Lower leg skin (tissue), 4 donors: ENCODE results near the gene HMCN2. TPM values are rescaled to one million over a fixed set of nuclear protein-coding genes. Genes with fewer than 3 reads are reported as not detected.
A peak's percentile ranks its signal among the peaks of the same experiment; 100 is the strongest.

Experiments
- DNase-seq, 2 donors: peaks; one replicate each; pipeline ENCODE4 v3.0.0-alpha.2; 2019; ENCODE audit warnings: low spot score in 2 of 2
- H3K4me3 ChIP-seq: fragments of 200-600 bp; sonication (generic); 2 replicates; pipeline ENCODE4 v1.5.1; 2017; ENCODE audit warnings: mild to moderate bottlenecking, low read depth; ENCODE audit not compliant: poor library complexity, severe bottlenecking
- POLR2A ChIP-seq, 2 donors: fragments of 450-650 bp; IDR thresholded peaks; one replicate each; pipeline ENCODE4 v1.6.1; 2016 to 2017; ENCODE audit warnings: antibody characterized with exemption in 2 of 2, mild to moderate bottlenecking in 1 of 2, moderate library complexity in 1 of 2
- WGBS, 2 donors: methylation state at CpG; one replicate each; pipeline ENCODE4 v1.1.5; 2018; 5-methylcytosine and 5-hydroxymethylcytosine counted together
- intact Hi-C: fragments of 100-400 bp; cut with DNase I; formaldehyde crosslinking; loops from one replicate; pipeline ENCODE4 v1.15.0; 2023; ENCODE audit warnings: low total_unique reads
- total RNA-seq, 4 donors: library from RNA; depleted of rRNA; stranded (reverse); fragments of >200 nt; gene quantifications; one replicate each; pipeline ENCODE4 v1.1.0, GENCODE V29; 2016
- TF ChIP-seq, protein P1 (sequence below), 3 donors: fragments of 450-650 bp; IDR thresholded peaks; one replicate each; pipeline ENCODE4 v1.5.1; 2016; ENCODE audit warnings: antibody characterized with exemption in 3 of 3, mild to moderate bottlenecking in 3 of 3, moderate library complexity in 2 of 3

HMCN2 gene
- total RNA-seq, 4 donors from 2014 or later, result 1.9 to 4.3 (median 3.0) TPM

DNA sequence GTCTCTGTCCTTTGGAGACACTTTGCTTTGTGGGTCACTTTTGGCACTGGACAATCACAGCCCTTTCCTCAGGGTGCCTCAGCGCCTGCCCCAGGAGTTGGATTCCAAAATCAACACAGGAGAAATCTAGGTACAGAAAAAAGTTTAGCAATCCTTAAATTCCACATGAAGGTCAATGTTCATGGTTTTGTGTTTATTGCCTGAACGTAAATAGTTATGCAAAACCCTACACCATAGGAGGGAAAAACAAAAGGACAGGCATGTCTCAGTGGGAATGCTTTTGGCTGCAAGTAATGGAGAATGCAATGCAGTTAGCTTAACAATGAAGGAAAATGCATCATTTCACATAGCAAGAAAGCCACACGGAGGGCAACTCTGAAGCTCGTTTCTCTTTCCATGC is 6.5 kb upstream of the HMCN2 start:
- intact Hi-C loops, result no loop called here
- no peak overlapping the region for H3K4me3 ChIP-seq
- WGBS, 2 donors, result 89 to 94% methylated on average over 4 of the region's 4 CpGs
- DNase-seq, result no peak
- TF ChIP-seq POLR2A (IDR thresholded peaks at IDR 0.05), result no peak
- TF ChIP-seq, protein P1, sequence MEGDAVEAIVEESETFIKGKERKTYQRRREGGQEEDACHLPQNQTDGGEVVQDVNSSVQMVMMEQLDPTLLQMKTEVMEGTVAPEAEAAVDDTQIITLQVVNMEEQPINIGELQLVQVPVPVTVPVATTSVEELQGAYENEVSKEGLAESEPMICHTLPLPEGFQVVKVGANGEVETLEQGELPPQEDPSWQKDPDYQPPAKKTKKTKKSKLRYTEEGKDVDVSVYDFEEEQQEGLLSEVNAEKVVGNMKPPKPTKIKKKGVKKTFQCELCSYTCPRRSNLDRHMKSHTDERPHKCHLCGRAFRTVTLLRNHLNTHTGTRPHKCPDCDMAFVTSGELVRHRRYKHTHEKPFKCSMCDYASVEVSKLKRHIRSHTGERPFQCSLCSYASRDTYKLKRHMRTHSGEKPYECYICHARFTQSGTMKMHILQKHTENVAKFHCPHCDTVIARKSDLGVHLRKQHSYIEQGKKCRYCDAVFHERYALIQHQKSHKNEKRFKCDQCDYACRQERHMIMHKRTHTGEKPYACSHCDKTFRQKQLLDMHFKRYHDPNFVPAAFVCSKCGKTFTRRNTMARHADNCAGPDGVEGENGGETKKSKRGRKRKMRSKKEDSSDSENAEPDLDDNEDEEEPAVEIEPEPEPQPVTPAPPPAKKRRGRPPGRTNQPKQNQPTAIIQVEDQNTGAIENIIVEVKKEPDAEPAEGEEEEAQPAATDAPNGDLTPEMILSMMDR (IDR thresholded peaks at IDR 0.05), result no peak

- peak in 1 of 2 donors; percentile 80 for DNase-seq
- no peak overlapping the region for H3K4me3 ChIP-seq
- WGBS, 2 donors, result 45 to 55% methylated on average over 16 of the region's 16 CpGs
- no peak for TF ChIP-seq POLR2A (IDR thresholded peaks at IDR 0.05)
- TF ChIP-seq, protein P1 (IDR thresholded peaks at IDR 0.05), result no peak
- intact Hi-C loops, result no loop called here
These were observed 4.5 kb upstream of the HMCN2 start for GRCh38 chr9:130260816-130261765.

DNA sequence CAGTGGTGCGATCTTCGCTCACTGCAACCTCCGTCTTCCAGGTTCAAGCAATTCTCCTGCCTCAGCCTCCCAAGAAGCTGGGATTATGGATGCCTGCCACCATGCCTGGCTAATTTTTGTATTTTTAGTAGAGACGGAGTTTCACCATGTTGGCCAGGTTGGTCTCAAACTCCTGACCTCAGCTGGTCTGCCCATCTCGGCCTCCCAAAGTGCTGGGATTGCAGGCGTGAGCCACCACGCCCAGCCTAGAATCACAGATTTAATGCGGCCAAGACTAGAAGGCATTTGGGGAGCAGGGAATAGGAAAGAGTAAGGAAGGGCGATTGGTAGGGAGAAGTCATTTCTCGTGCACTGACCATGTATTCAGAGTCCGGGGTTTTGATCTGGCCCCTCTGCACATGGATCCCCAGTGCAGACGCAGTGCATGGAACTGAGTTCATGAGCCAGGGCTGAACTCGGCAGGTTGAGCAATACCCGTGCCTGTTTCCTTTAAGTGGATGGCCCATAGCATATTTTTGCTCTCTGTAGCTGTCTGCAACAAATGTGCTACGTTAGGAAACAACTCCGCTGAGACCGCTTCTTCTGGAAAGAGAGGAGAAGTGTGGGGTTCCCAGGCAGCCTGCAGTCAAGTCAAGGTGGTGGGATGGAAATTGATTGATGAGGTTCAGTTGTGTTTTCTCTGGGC is 3.4 kb upstream of the HMCN2 start:
- intact Hi-C loops, result no loop called here
- DNase-seq, result peak in 1 of 2 donors; percentile 59
- no peak overlapping the region for H3K4me3 ChIP-seq
- WGBS, 2 donors, result 85 to 86% methylated on average over 17 of the region's 17 CpGs
- no peak for TF ChIP-seq POLR2A (IDR thresholded peaks at IDR 0.05)
- TF ChIP-seq, protein P1 (IDR thresholded peaks at IDR 0.05), result no peak

DNA sequence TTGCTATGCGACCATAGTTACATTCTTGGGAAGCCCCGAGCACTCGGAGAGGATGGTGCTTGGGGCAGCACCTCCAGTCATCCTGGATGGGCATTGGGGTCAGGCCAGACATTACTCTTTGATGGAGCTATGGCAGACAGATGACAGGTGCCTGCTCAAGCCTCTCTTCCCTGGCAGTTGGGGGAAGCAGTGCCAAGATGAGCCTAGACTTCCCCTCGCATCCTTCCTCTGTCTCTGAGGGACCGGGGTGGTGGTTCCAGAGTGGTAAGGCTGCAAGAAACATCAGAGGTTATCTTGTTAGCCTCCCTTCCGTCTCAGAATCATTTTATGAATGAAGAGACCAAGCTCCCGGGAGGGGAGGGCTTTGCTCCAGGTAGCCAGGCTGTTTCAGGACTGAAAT is 2.8 kb upstream of the HMCN2 start:
- H3K4me3 ChIP-seq, result no peak overlapping the region
- intact Hi-C loops, result no loop called here
- DNase-seq, result peak in 1 of 2 donors; percentile 69
- WGBS, 2 donors, result 83 to 86% methylated on average over 7 of the region's 7 CpGs
- TF ChIP-seq, protein P1 (IDR thresholded peaks at IDR 0.05), result no peak
- no peak for TF ChIP-seq POLR2A (IDR thresholded peaks at IDR 0.05)

GRCh38 chr9:130263601-130264413 is 1.8 kb upstream of the HMCN2 start:
- H3K4me3 ChIP-seq, result no peak overlapping the region
- intact Hi-C loops, result no loop called here
- DNase-seq, result peak in 1 of 2 donors; percentile 78
- TF ChIP-seq, protein P1 (IDR thresholded peaks at IDR 0.05), result no peak
- TF ChIP-seq POLR2A (IDR thresholded peaks at IDR 0.05), result no peak
- WGBS, 2 donors, result 61 to 69% methylated on average over 10 of the region's 10 CpGs
